Activated T-helper 17 cell treated with anti-CD3 and anti-CD28 coated beads, Interleukin-2, amount 50 U/mL, for 72 hours (primary cell): Measurements from ENCODE around the gene HDHD5. TPM values are rescaled to one million over a fixed set of nuclear protein-coding genes. Genes with fewer than 3 reads are reported as not detected.

ENCODE experiments used
- ATAC-seq: fragments of 150-1000 bp; cut with Tn5 transposase; replicated peaks from 2 replicates; pipeline ENCODE4 v1.10.0; 2021; ENCODE audit warnings: mild to moderate bottlenecking, moderate library complexity
- H3K27ac Mint-ChIP-seq: one replicate; pipeline ENCODE4 v1.8.0; 2022; ENCODE audit warnings: mixed read lengths
- H3K27me3 Mint-ChIP-seq: one replicate; pipeline ENCODE4 v1.8.0; 2022; ENCODE audit warnings: mixed read lengths
- H3K36me3 Mint-ChIP-seq: one replicate; pipeline ENCODE4 v1.8.0; 2022; ENCODE audit warnings: low read depth, mild to moderate bottlenecking, mixed read lengths
- H3K4me1 Mint-ChIP-seq: one replicate; pipeline ENCODE4 v1.8.0; 2022; ENCODE audit warnings: mixed read lengths
- H3K4me3 Mint-ChIP-seq: one replicate; pipeline ENCODE4 v1.8.0; 2022; ENCODE audit warnings: mild to moderate bottlenecking, mixed read lengths
- H3K9me3 Mint-ChIP-seq: one replicate; pipeline ENCODE4 v1.8.0; 2022; ENCODE audit warnings: mixed read lengths
- total RNA-seq, 2 donors: library from RNA; stranded (reverse); gene quantifications; one replicate each; pipeline ENCODE4 v1.2.3, GENCODE V29; 2022

The HDHD5 gene
- total RNA-seq, 2 donors from 2014 or later = 44.6 to 56.0 TPM

GRCh38 chr22:17140826-17141766 is 18.0 kb downstream of the HDHD5 start:
- no peak overlapping the region for H3K27ac Mint-ChIP-seq
- H3K27me3 Mint-ChIP-seq = no peaks in the 10 kb centered on the region
- ATAC-seq = no peak
- H3K36me3 Mint-ChIP-seq = peaks cover 91% of the 10 kb centered on the region
- H3K9me3 Mint-ChIP-seq = no peaks in the 10 kb centered on the region
- H3K4me3 Mint-ChIP-seq = no peak overlapping the region
- no peaks in the 10 kb centered on the region for H3K4me1 Mint-ChIP-seq

GRCh38 chr22:17140022-17140421 is 19.1 kb downstream of the HDHD5 start:
- Mint-ChIP-seq H3K9me3 (no peaks in the 10 kb centered on the region), H3K4me1 (no peaks in the 10 kb centered on the region), H3K27ac (no peak overlapping the region), H3K36me3 (peaks cover 86% of the 10 kb centered on the region), H3K27me3 (no peaks in the 10 kb centered on the region), H3K4me3 (no peak overlapping the region)
- ATAC-seq = no peak

GRCh38 chr22:17138513-17138912 is 20.6 kb downstream of the HDHD5 start:
- H3K9me3 Mint-ChIP-seq = no peaks in the 10 kb centered on the region
- no peak for ATAC-seq
- H3K36me3 Mint-ChIP-seq = peaks cover 80% of the 10 kb centered on the region
- no peak overlapping the region for H3K4me3 Mint-ChIP-seq
- no peaks in the 10 kb centered on the region for H3K27me3 Mint-ChIP-seq
- no peak overlapping the region for H3K27ac Mint-ChIP-seq
- H3K4me1 Mint-ChIP-seq = no peaks in the 10 kb centered on the region

GRCh38 chr22:17137861-17138425 is 21.1 kb downstream of the HDHD5 start:
- H3K9me3 Mint-ChIP-seq = no peaks in the 10 kb centered on the region
- H3K27me3 Mint-ChIP-seq = no peaks in the 10 kb centered on the region
- ATAC-seq = no peak
- no peaks in the 10 kb centered on the region for H3K4me1 Mint-ChIP-seq
- no peak overlapping the region for H3K4me3 Mint-ChIP-seq
- peaks cover 74% of the 10 kb centered on the region for H3K36me3 Mint-ChIP-seq
- no peak overlapping the region for H3K27ac Mint-ChIP-seq

- Mint-ChIP-seq H3K27ac (no peak overlapping the region), H3K27me3 (no peaks in the 10 kb centered on the region), H3K36me3 (peaks cover 67% of the 10 kb centered on the region), H3K4me1 (no peaks in the 10 kb centered on the region), H3K9me3 (no peaks in the 10 kb centered on the region), H3K4me3 (no peak overlapping the region)
- ATAC-seq = no peak
Measured at GRCh38 chr22:17137170-17137569, 21.9 kb downstream of the HDHD5 start.

DNA sequence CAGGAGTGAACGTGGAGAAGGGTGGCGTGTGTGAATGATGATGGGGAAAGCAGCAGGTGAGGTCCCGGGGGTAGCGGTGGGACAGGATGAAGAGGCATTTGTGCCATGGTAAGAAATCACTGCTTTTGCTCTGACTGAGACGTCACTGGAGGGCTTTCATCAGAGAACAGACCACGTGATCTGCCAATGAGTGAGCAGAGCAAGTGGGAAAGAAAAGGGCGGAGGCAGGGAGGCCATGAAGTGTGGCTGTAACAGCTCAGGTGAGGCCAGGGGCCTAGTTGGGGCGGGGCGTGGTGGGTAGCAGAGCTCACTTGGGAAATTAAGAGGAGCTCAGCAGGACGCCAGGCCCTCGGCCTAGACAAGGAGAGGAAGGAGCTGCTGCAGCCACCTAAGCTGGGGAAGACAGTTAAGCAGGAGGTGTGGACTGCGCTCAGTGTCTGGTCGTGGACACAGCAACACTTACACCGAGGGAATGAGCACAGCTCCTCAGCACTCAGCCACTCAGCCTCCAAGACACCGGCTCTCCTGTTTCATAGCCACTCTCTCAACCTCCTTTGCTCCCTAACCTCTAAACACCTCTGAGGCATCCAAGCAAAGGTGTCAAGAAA is 23.8 kb downstream of the HDHD5 start:
- Mint-ChIP-seq H3K4me3 (no peak overlapping the region), H3K27ac (no peak overlapping the region), H3K4me1 (peaks cover 2% of the 10 kb centered on the region), H3K36me3 (peaks cover 48% of the 10 kb centered on the region), H3K27me3 (no peaks in the 10 kb centered on the region), H3K9me3 (no peaks in the 10 kb centered on the region)
- no peak for ATAC-seq

DNA sequence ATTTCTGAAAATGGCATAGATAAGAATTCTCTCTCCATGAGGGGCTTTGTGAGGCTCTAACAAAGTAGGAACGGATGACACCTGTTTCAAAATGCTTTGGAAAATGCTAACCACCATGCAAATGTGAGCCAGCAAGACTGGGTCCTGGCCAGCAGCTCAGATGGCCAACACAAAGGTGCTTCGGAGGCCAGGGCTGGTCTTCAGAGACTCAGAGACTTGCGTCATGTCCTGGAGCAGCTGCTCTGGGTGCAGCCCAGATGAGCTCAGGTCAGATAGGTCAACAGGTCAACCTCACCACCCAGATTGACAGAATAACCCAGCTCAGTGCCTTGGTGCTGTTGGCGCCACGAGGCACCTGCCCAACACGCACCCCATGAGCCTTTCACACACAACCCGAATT is 25.9 kb downstream of the HDHD5 start:
- ATAC-seq = no peak
- H3K4me3 Mint-ChIP-seq = no peak overlapping the region
- H3K27me3 Mint-ChIP-seq = no peaks in the 10 kb centered on the region
- H3K4me1 Mint-ChIP-seq = peaks cover 5% of the 10 kb centered on the region
- H3K9me3 Mint-ChIP-seq = no peaks in the 10 kb centered on the region
- H3K27ac Mint-ChIP-seq = no peak overlapping the region
- peaks cover 27% of the 10 kb centered on the region for H3K36me3 Mint-ChIP-seq

GRCh38 chr22:17132112-17132511 is 27.0 kb downstream of the HDHD5 start:
- Mint-ChIP-seq H3K4me1 (peaks cover 5% of the 10 kb centered on the region), H3K27me3 (no peaks in the 10 kb centered on the region), H3K27ac (no peak overlapping the region), H3K9me3 (no peaks in the 10 kb centered on the region), H3K36me3 (peaks cover 20% of the 10 kb centered on the region), H3K4me3 (no peak overlapping the region)
- ATAC-seq = no peak

DNA sequence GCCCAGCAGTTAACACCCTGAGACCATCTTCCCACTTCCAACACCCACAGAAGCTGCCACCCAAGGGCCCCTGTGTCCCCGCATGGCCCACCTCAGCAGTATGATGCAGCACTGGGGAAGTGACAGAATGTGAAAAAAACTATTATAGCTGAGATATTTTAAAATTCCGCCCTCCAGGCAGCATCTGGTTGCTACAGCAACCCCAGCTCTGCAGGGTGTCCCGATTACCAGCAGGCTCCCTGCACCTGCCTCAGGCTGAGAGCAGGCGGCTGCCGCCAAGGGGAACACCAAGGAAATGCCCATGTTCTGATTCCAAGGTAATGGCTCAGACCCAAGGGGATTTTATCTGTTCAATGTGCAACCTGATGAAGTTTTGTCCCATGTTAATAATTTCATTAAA is 27.4 kb downstream of the HDHD5 start:
- H3K4me1 Mint-ChIP-seq = peaks cover 5% of the 10 kb centered on the region
- no peak overlapping the region for H3K4me3 Mint-ChIP-seq
- no peak overlapping the region for H3K27ac Mint-ChIP-seq
- H3K9me3 Mint-ChIP-seq = no peaks in the 10 kb centered on the region
- H3K27me3 Mint-ChIP-seq = no peaks in the 10 kb centered on the region
- no peak for ATAC-seq
- peaks cover 15% of the 10 kb centered on the region for H3K36me3 Mint-ChIP-seq

GRCh38 chr22:17130199-17130598 is 28.9 kb downstream of the HDHD5 start:
- H3K36me3 Mint-ChIP-seq = peaks cover 11% of the 10 kb centered on the region
- no peak overlapping the region for H3K4me3 Mint-ChIP-seq
- H3K4me1 Mint-ChIP-seq = peaks cover 5% of the 10 kb centered on the region
- no peak overlapping the region for H3K27ac Mint-ChIP-seq
- no peaks in the 10 kb centered on the region for H3K9me3 Mint-ChIP-seq
- ATAC-seq = peak; percentile 83
- no peaks in the 10 kb centered on the region for H3K27me3 Mint-ChIP-seq

DNA sequence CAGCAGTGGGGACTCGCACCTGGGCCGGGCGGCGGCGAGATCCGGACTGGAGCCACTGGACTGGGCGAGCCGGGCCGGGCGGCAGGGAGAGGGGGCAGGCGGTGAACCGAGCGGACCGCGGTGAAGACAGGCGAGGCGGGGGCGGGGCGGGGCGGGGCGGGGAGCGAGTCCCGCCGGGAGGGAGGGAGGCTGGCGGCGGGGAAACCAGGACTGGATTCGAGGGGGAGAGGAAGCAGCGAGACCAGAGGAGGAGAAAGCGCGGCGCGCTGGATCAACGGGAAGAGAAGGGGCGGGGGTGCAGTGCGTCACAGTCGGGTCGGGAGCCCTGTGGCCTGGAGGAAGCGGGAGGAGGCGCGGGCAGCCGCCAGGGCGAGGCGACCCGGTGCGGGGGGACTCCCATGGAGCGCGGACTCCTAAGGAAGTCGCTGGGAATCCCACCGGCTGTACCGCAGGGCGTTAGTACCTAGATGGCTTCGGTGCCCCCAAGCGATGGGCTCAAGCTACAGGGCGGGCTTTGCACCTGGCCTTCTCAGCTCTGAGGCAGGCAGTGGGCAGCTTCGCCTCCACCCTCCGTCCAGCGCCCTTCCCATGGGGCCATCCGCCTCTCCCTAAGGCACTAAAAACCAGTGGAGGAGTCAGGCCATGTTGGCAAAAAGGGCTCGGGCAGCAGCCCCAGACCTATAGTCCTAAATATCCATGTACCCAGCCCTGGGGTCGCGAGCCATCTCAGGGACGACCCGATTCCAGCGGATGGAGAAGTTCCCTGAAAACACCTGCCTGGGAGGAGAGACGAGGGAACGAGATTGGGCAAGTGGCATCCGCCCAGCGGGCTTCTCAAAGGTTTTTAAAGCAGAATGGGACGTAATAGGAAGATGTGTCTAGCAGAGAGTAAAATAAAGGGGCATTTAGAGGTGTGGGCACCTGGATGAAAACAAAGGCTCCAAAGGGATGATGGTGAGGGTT is 37.6 kb downstream of the HDHD5 start, which contains the start of gene TMEM121B:
Gene TMEM121B (minus strand): TSS at position 128 of the 963 bp plus-strand sequence. CDS start 233 bp downstream, outside the sequence.
- no peaks in the 10 kb centered on the region for H3K9me3 Mint-ChIP-seq
- ATAC-seq = no peak

GRCh38 chr22:17120711-17121232 is 38.3 kb downstream of the HDHD5 start:
- no peaks in the 10 kb centered on the region for H3K9me3 Mint-ChIP-seq
- peaks cover 31% of the 10 kb centered on the region for H3K4me1 Mint-ChIP-seq
- peak overlapping the region; percentile 50 for H3K4me3 Mint-ChIP-seq
- H3K27me3 Mint-ChIP-seq = peaks cover 8% of the 10 kb centered on the region
- no peak overlapping the region for H3K27ac Mint-ChIP-seq
- ATAC-seq = peak; percentile 13
- H3K36me3 Mint-ChIP-seq = no peaks in the 10 kb centered on the region

More for the DNA sequence above, 37.6 kb downstream of the HDHD5 start, which contains the start of gene TMEM121B:
- H3K27ac Mint-ChIP-seq = no peak within 1 kb of the TSS
- peaks cover 23% of the 10 kb centered on the region for H3K4me1 Mint-ChIP-seq
- peaks cover 8% of the 10 kb centered on the region for H3K27me3 Mint-ChIP-seq
- peak within 1 kb of the TSS; percentile 50 for H3K4me3 Mint-ChIP-seq
- H3K36me3 Mint-ChIP-seq = no peaks in the 10 kb centered on the region

- Mint-ChIP-seq H3K27ac (no peak overlapping the region), H3K4me3 (peak overlapping the region; percentile 49), H3K9me3 (no peaks in the 10 kb centered on the region), H3K36me3 (no peaks in the 10 kb centered on the region), H3K27me3 (peaks cover 8% of the 10 kb centered on the region), H3K4me1 (peaks cover 34% of the 10 kb centered on the region)
- ATAC-seq = peak; percentile 67
Measured at GRCh38 chr22:17120281-17120680, 38.8 kb downstream of the HDHD5 start.
